GM18861 (cell line): ENCODE data around the gene ADK.
A peak's percentile ranks its signal among the peaks of the same experiment; 100 is the strongest.

Experiments
- ATAC-seq: cut with Tn5 transposase; IDR thresholded peaks from one replicate; pipeline ENCODE4 v1.9.1; 2021; ENCODE audit not compliant: unreplicated experiment

ADK gene

DNA sequence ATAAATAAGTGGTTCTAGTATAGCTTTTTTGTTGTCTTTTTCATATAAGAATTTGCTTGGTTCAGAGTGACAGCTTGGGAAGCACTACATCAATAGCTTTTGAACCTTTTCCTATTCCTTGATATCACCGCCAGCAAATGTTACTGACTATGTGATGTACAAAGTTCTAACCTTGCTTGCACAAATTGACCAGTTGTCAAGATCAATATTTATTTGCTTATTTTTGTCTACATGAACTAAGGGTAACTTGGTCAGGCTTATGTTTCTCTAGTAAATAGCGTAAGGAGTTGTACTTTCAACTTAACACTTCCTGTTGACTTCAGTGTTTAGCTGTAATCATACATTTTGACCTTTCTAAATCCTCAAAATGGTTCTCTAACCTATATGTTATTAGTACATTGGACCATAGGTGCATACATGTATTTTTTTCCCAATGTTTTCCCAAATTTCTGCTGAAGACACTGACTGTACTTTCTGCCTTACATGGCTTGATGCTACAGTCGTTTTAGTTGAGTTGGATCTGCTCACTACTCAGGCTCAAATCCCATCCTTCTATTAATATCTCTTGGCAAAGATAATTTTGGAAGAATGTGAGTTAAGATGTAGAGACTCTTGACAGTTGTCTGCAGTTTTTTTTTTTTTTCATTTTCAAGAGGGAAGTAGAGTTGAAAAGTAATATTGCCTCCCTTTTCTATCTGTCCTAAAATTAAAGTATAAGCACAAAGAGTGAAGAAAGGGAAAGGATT is 436.3 kb downstream of the ADK start:
- ATAC-seq: no peak

DNA sequence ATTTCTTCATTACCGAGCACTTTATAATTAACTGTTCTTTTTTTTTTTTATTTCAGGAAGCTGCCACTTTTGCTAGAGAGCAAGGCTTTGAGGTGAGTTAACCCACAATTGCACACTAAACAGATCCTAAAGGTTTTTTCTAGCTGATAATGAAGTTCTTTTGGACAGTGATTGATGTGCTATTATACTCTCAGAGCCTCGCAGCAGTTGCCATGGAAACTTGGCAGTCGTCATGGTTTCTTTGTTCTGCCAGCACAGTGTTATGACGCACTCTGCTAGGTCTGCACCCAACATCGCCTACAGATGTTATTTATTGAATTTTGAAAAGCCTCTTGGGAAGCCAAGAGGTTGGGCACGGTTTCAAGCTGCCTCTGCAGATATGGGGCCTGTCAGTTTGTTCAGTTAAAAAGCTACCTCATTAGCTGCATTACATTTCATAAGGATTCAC is 438.2 kb downstream of the ADK start:
- ATAC-seq: peak; percentile 28

DNA sequence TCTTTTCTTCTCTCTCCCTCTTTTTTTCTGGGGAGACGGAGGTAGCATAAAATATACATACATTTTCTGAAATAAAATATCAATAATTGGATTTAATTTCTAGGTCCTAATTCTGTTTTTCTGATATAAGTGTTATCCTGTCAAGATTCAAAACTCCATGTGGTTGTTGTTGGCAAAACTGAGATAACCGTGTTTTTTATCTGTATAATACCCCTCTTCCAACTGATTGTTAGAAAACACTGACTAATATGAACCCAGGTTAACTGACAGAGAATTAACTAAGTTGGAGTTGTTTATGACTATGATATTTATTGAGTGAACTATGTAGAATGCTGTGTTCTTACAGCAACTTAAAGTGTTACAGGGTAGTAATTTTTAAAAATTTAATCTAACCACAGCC is 438.8 kb downstream of the ADK start:
- ATAC-seq: no peak

DNA sequence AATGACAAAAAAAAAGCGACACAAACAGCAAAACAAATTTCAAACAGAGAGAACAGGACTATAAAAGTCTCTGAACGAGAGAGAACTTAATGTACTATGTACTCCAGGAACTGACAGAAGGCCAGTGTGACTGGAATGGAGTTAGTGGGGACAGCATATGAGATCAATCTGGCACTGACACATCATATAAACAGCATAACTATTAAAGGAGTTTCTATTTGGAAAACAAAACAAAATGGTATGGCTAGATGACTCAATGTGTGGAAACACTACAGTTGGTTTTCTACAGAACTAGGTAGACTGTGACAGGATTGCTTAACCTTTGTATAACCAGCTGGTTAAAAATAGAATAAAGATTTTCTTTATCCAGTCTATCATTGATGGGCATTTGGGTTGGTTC is 442.4 kb downstream of the ADK start:
- ATAC-seq: no peak

GRCh38 chr10:74596713-74597112 is 445.7 kb downstream of the ADK start:
- ATAC-seq: no peak

- ATAC-seq: peak; percentile 56
Measured at GRCh38 chr10:74598891-74599566, 448.0 kb downstream of the ADK start.

GRCh38 chr10:74599672-74600071 is 448.7 kb downstream of the ADK start:
- no peak for ATAC-seq

- ATAC-seq: no peak
Measured at GRCh38 chr10:74600170-74600569, 449.1 kb downstream of the ADK start.

- no peak for ATAC-seq
Measured at GRCh38 chr10:74602576-74602975, 451.6 kb downstream of the ADK start.

DNA sequence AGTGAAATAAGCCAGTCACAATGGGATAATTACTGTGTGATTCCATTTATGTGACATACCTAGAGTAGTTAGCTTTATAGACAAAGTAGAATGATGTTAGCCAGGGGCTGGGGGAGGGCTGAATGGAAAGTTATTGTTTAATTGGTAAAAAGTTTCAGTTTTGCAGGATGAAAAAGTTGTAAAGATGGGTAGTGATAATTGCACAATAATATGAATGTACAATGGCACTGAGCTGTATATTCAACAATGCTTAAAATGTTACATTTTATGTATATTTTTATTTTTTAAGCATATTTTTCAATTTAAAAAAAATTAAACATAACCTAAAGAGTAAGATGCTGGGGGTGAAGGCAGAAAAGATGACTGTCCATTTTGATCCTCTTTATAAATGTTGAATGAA is 459.3 kb downstream of the ADK start:
- ATAC-seq: no peak

DNA sequence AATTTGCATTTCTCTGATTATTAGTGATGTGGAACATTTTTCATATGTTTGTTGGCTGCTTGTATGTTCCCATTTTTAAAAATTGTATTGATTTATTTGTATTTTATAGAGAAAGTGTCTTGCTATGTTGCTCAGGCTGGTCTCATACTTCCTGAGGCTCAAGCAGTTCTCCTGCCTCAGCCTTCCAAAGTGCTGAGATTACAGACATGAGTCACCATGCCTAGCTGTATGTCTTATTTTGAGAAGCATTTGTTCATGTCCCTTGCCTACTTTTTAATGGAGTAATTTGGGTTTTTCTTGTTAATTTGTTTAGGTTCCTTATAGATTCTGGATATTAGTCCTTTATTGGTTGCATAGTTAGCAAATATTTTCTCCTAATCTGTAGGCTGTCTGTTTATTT is 461.2 kb downstream of the ADK start:
- no peak for ATAC-seq

- ATAC-seq: no peak
Measured at GRCh38 chr10:74620626-74621025, 469.6 kb downstream of the ADK start.

GRCh38 chr10:74623786-74624185 is 472.8 kb downstream of the ADK start:
- ATAC-seq: no peak

- peak; percentile 52 for ATAC-seq
Measured at GRCh38 chr10:74624501-74624900, 473.5 kb downstream of the ADK start.

DNA sequence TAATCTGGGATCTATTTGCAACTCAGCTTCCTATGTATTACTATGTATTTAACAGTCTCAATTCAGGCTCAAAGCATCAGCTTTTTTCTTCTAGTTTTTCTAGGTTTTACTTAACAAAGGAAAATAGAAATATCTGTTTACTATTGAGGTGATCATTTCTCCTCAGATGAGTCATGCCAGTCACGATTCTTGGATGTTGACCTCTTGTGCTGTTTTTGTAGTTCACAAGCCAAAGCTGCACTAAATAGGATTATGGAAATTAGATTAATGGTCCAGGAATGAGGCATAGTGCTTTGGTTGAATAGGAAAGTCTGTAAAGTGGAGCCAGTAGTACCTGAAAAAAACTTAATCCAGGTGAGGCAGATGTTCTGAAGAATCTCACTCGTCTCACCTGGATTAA is 477.1 kb downstream of the ADK start:
- ATAC-seq: no peak

DNA sequence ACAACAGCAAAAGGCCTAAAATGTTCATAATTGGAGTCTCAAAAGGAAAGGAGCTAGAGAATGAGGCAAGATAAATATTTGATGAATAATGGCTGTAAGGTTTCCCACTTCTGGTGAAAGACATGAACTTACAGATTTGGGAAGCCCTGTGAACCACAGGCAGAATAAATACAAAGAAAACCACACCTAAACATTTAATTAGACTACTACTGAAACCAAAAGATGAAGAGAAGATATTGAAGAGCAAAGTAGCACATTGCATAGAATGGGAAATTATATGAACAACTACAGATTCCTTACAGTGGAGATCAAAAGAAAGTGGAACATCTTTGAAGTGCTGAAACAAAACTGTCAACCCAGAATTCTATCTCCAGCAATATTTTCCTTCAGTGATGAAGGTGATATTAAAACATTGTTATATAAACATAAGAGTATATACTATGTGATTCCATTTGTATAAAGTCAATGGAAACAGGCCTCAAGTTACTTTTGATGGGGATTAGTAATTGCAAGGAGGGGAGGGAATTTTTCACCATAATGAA is 484.0 kb downstream of the ADK start:
- no peak for ATAC-seq

GRCh38 chr10:74635655-74636054 is 484.6 kb downstream of the ADK start:
- ATAC-seq: no peak

DNA sequence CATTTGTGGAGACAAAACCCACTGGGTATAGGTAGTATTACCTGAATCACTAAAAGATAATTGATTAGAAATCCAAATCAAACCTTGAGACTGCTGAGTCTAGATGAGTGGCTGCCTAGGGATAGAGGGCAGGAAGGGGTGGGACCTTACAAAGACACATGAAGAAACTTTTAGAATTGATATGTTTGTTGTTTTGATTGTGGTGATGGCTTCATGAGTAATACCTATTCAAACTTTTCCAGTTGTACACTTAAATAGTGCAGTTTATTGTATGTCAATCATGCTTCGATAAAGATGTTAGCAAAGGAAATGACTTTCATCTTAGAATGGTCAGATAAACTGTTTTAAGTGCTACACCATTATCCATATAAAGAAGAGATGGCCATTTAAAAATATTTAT is 486.7 kb downstream of the ADK start:
- no peak for ATAC-seq

- ATAC-seq: no peak
Measured at GRCh38 chr10:74640134-74640921, 489.3 kb downstream of the ADK start.

GRCh38 chr10:74641659-74642058 is 490.6 kb downstream of the ADK start:
- no peak for ATAC-seq

GRCh38 chr10:74642901-74643595 is 492.0 kb downstream of the ADK start:
- no peak for ATAC-seq
